Epithelial cell of esophagus (primary cell): ENCODE measurements around the gene APIP.
"Not testable (repeated sequence)": the region's sequence is repeated elsewhere in the genome, so short reads cannot be mapped to it uniquely, and the experiment has no call there.

Source experiments
- DNase-seq: peaks from one replicate; pipeline ENCODE4 v3.0.0; 2010; ENCODE audit warnings: low read depth
- H3K4me3 ChIP-seq: 2 replicates; pipeline ENCODE4 v1.5.1; 2011; ENCODE audit warnings: mild to moderate bottlenecking, low read length, control low read depth
- TF ChIP-seq, protein P1 (sequence below): IDR thresholded peaks from 2 replicates; pipeline ENCODE4 v1.5.1; 2011; ENCODE audit warnings: low read depth, mild to moderate bottlenecking, low read length, control low read depth, inconsistent platforms; ENCODE audit not compliant: insufficient read depth; ENCODE audit errors: missing control alignments

APIP gene

DNA sequence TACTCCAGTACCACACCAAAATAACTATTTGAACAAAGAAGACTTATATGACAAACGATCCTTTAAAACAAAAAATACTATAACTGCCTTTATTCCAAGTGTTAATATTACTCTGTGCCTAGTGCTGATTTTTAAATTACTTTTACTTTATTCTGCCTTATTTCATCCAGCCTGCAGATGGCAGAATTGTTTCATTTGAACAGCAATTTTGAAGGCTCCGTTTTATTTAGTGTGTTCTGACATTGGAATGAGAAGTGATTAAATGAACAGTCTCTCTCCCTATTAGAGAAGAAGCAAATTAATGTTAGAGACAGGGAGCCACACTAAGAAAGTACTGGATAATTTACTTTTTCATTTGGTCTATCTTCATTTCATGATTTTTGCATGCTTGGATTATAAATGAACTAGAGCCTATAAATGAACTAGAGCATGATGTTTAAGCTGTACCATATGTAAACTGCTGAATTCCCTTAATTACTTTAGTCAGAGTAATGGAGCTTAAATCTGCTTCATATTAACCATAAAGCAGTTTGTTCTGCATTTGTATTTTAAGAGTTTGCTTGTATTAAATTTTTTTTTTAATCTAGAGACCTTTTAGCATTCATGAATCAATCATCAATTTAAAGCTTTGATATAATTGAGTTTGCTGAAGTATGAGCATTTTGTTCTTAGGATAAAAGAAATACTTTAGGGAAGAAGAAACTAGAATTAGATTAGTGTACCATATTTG lies 10.1 kb upstream of the APIP start:
- no peak overlapping the region for H3K4me3 ChIP-seq
- TF ChIP-seq, protein P1, sequence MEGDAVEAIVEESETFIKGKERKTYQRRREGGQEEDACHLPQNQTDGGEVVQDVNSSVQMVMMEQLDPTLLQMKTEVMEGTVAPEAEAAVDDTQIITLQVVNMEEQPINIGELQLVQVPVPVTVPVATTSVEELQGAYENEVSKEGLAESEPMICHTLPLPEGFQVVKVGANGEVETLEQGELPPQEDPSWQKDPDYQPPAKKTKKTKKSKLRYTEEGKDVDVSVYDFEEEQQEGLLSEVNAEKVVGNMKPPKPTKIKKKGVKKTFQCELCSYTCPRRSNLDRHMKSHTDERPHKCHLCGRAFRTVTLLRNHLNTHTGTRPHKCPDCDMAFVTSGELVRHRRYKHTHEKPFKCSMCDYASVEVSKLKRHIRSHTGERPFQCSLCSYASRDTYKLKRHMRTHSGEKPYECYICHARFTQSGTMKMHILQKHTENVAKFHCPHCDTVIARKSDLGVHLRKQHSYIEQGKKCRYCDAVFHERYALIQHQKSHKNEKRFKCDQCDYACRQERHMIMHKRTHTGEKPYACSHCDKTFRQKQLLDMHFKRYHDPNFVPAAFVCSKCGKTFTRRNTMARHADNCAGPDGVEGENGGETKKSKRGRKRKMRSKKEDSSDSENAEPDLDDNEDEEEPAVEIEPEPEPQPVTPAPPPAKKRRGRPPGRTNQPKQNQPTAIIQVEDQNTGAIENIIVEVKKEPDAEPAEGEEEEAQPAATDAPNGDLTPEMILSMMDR, result peak; percentile 56
- DNase-seq, result peak; percentile 56

DNA sequence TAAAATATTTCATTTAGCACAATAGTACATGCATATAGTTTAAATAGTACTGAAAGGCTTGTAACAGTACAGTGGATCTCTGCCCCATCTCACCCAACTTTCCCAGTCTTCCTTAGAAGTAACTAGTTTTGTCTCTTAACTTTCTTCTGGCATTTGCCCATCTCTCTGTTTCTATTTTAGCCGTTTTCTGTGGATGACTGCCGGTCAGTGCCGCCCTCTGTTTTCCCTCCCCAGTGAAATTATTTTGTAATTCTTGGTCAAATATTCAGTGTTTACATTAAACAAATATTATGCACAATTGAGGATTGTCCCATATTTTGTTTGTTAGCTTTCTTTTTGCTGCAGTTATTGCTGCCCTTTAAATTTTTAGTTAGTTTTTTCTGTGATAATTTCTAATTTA lies 8.5 kb upstream of the APIP start:
- no peak for DNase-seq
- no peak overlapping the region for H3K4me3 ChIP-seq
- TF ChIP-seq, protein P1, result no peak

DNA sequence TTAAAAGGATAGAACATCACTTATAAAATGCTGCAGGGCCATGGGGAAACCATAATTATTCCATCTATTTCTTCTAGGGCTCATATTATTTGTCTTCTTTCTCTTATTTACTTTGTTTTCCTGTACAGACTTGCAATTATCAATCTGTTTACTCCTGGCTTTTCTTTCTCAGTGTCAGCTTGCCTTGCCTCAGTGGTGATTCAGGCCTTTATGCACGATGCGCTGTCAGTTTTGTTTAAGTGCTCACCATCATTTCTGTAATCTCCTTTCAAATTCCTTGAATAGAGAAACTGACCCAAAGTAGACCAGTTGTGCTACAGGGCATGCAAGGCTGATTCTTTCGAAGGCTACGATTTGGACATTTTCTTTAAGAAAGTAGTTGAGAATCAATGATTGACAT lies 5.0 kb upstream of the APIP start:
- TF ChIP-seq, protein P1, result no peak
- no peak overlapping the region for H3K4me3 ChIP-seq

DNA sequence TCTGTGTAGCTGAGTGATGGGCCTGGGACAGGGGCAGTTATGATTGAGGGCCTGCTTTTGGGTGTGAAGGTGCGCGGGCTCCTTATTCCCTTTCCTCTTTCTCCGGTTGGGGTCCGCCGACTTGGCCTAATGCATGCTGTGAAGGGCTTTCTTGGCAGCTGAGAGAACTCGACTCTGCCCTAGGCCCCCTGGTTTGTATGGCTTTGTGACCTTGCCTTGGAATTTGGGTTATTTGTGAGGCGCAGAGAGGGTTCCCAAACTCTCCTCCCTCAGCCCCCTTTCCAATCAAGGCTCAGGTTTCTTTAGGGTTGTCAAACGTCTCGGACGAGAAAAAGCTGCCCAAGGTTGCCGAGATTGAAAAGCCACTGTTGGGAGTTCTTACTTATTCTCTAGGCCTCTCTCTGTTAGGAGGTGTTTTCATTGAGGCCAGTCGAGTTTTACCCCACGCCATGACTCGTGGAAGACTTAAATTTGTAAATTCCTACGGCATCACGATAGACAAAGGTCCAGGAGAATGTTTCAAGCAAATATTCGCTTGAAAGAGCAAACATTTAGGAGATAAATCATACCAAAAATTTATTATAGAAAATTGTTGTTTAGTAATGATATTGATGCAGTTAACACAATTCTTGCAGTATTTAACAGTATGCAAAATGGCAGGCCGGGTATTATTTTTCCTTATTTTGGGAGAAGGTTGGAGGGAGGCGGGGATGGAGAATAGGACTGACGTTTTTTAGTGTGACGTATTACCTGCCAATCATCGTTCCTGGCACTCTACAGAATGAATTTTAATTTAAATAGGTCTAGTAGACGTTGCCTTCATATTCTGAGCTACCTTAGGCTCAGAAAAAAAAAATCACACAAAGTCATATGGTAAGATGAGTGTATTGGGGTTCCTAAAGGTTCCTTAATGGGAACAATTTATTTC lies 928 bp upstream of the APIP start:
- TF ChIP-seq, protein P1, result no peak
- H3K4me3 ChIP-seq, result peak overlapping the region; percentile 88
- DNase-seq, result peak; percentile 57

More for the DNA sequence above, 5.0 kb upstream of the APIP start:
- peak; percentile 69 for DNase-seq

DNA sequence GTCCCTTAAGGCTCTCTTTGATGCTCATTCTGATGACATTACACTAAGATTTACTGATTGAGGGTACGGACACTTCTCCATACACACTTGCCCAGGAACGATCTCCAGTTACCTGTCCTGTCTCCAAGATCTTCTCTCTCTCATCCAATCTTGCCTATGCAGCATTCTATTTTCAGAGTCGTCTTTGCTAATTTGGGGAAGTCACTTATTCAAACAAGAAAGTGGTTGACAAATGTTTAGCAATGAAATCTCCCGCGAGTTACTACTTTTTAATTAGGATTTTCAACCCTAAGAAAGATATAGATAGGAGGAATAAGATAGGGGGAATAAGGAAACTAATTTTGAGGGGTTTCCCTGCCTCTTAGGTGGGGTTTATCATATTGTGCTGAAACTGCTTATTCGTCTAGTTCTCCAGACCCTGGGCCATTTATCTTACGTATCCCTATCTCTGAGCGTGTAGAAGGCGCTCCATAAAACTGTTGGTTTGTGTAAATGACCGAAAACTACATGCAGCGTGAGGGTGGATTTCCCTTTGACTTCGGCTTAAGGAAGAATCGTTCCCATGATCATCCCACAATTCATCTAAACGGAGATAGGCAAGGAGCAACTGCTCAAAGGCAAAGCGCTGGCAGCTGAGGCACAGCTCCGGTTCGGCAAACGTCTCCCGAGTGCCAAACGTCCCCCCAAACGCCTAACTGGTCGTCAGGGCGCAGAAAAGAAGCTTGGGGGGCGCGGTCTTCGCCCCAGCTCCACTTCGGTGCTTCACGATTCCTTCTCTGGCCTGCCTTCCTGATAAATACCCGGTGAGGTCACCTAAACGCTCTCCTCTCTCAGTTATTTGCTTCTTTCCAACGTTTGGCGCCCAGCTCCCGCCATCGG lies 804 bp downstream of the APIP start:
- TF ChIP-seq, protein P1, result no peak
- peak overlapping the region; percentile 88 for H3K4me3 ChIP-seq
- no peak for DNase-seq

DNA sequence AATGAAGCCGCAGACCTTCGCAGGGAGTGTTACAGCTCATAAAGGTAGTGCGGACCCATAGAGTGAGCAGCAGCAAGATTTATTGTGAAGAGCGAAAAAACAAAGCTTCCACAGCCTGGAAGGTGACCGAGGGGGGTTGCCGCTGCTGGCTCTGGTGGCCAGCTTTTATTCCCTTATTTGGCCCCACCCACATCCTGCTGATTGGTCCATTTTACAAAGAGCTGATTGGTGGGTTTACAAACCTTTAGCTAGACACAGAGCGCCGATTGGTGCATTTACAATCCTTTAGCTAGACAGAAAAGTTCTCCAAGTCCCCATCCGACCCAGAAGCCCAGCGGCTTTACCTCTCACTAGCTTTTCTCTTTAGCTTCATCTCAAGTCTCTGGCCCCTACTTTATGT lies 2.6 kb downstream of the APIP start:
- DNase-seq, H3K4me3 ChIP-seq: not testable (repeated sequence)
